IMR-90 (cell line): ENCODE data around the gene KDM2A. TPM values are rescaled to one million over a fixed set of nuclear protein-coding genes. Genes with fewer than 3 reads are reported as not detected.

Source experiments
- ATAC-seq: fragments of 200-7000 bp; cut with Tn5 transposase; 2 replicates; pipeline ENCODE4 v1.9.1; 2020; ENCODE audit warnings: low read depth, mild to moderate bottlenecking, moderate library complexity
- BruUV-seq: library from RNA; stranded (reverse); fragments of 400-500 nt; replicated peaks from 2 replicates; lab custom pipeline; 2021; lab: Mats Ljungman, UMichigan
- CTCF ChIA-PET: fragments of 300-600 bp; formaldehyde crosslinking; extraction: SDS; loops from one replicate; lab custom pipeline; 2021; ENCODE audit warnings: antibody characterized with exemption; lab: Yijun Ruan, JAX
- POLR2A ChIA-PET: fragments of 300-600 bp; sonication (Branson Sonifier 250); formaldehyde crosslinking; loops from one replicate; lab custom pipeline; 2022; ENCODE audit warnings: antibody characterized with exemption; ENCODE audit not compliant: unreplicated experiment; lab: Charles Lee
- DNase-seq: peaks from one replicate; pipeline ENCODE4 v3.0.0; 2013
- H2AFZ ChIP-seq: replicated peaks from 2 replicates; pipeline ENCODE3; 2013; ENCODE audit warnings: low read length, mild to moderate bottlenecking; ENCODE audit not compliant: poor library complexity
- H2AK5ac ChIP-seq: 2 replicates; pipeline ENCODE4 v1.6.1; 2013; ENCODE audit warnings: low read depth, low read length, inconsistent platforms
- H2AK9ac ChIP-seq: replicated peaks from 2 replicates; pipeline ENCODE3; 2013; ENCODE audit warnings: mild to moderate bottlenecking, low read depth, low read length, moderate library complexity; ENCODE audit not compliant: poor library complexity
- H2BK120ac ChIP-seq: 2 replicates; pipeline ENCODE4 v1.6.1; 2013; ENCODE audit warnings: low read depth, low read length, inconsistent platforms
- H2BK15ac ChIP-seq: 3 replicates; pipeline ENCODE4 v1.6.1; 2013; ENCODE audit warnings: low read depth, low read length, inconsistent platforms
- H2BK20ac ChIP-seq: 2 replicates; pipeline ENCODE4 v1.6.1; 2013; ENCODE audit warnings: low read depth, mild to moderate bottlenecking, inconsistent platforms, low read length, moderate library complexity
- H2BK5ac ChIP-seq: 2 replicates; pipeline ENCODE4 v1.6.1; 2013; ENCODE audit warnings: mild to moderate bottlenecking, low read depth, low read length, inconsistent platforms; ENCODE audit not compliant: poor library complexity, severe bottlenecking
- H3K14ac ChIP-seq: replicated peaks from 2 replicates; pipeline ENCODE4 v1.6.1; 2013; ENCODE audit warnings: low read depth, low read length, inconsistent platforms
- H3K18ac ChIP-seq: 2 replicates; pipeline ENCODE4 v1.6.1; 2013; ENCODE audit warnings: low read depth, low read length, control low read depth
- H3K23ac ChIP-seq: 2 replicates; pipeline ENCODE4 v1.6.1; 2013; ENCODE audit warnings: low read depth, low read length, inconsistent platforms
- H3K27ac ChIP-seq: 2 replicates; pipeline ENCODE4 v1.5.1; 2013; ENCODE audit warnings: mild to moderate bottlenecking, control low read depth, low read length; ENCODE audit not compliant: insufficient read depth
- H3K27me3 ChIP-seq: 2 replicates; pipeline ENCODE4 v1.6.1; 2013; ENCODE audit warnings: low read length; ENCODE audit not compliant: control insufficient read depth, insufficient read depth
- H3K36me3 ChIP-seq: 2 replicates; pipeline ENCODE4 v1.6.1; 2013; ENCODE audit warnings: low read length, mixed read lengths; ENCODE audit not compliant: control insufficient read depth, insufficient read depth
- H3K4ac ChIP-seq: 2 replicates; pipeline ENCODE4 v1.6.1; 2013; ENCODE audit warnings: low read depth, low read length, inconsistent platforms
- H3K4me1 ChIP-seq: 2 replicates; pipeline ENCODE4 v1.6.1; 2013; ENCODE audit warnings: low read length, mixed read lengths; ENCODE audit not compliant: control insufficient read depth, insufficient read depth
- H3K4me2 ChIP-seq: 2 replicates; pipeline ENCODE4 v1.6.1; 2013; ENCODE audit warnings: low read depth, mild to moderate bottlenecking, control low read depth, low read length, moderate library complexity
- H3K4me3 ChIP-seq: 2 replicates; pipeline ENCODE4 v1.5.1; 2013; ENCODE audit warnings: low read depth, mild to moderate bottlenecking, control low read depth, low read length, moderate library complexity; ENCODE audit not compliant: insufficient read depth
- H3K56ac ChIP-seq: 2 replicates; pipeline ENCODE4 v1.6.1; 2013; ENCODE audit warnings: low read length, inconsistent platforms; ENCODE audit not compliant: insufficient read depth; ENCODE audit errors: extremely low read depth
- H3K79me1 ChIP-seq, 2 experiments: 2 replicates each; pipeline ENCODE4 v1.6.1; 2013; ENCODE audit warnings: low read length in 2 of 2, inconsistent platforms in 1 of 2, low read depth in 1 of 2
- H3K9ac ChIP-seq: 2 replicates; pipeline ENCODE4 v1.6.1; 2013; ENCODE audit warnings: low read depth, low read length, control low read depth
- H3K9me1 ChIP-seq: 2 replicates; pipeline ENCODE4 v1.6.1; 2013; ENCODE audit warnings: low read length, inconsistent platforms; ENCODE audit not compliant: insufficient read depth
- H3K9me3 ChIP-seq: 2 replicates; pipeline ENCODE4 v1.6.1; 2013; ENCODE audit warnings: low read length; ENCODE audit not compliant: control insufficient read depth, insufficient read depth
- H4K20me1 ChIP-seq: 2 replicates; pipeline ENCODE4 v1.6.1; 2013; ENCODE audit warnings: low read length, inconsistent platforms; ENCODE audit not compliant: insufficient read depth
- H4K5ac ChIP-seq: 2 replicates; pipeline ENCODE4 v1.6.1; 2013; ENCODE audit warnings: mild to moderate bottlenecking, low read depth, low read length, control low read depth
- H4K8ac ChIP-seq, 2 experiments: 2 replicates each; pipeline ENCODE4 v1.6.1; 2013; ENCODE audit warnings: low read depth in 2 of 2, low read length in 2 of 2, control low read depth in 1 of 2, inconsistent platforms in 1 of 2
- H4K91ac ChIP-seq: 2 replicates; pipeline ENCODE4 v1.6.1; 2013; ENCODE audit warnings: low read depth, low read length, inconsistent platforms; ENCODE audit not compliant: insufficient read depth
- BHLHE40 ChIP-seq: fragments of 150-350 bp; IDR thresholded peaks from 2 replicates; pipeline ENCODE4 v1.6.1; 2016; ENCODE audit warnings: mild to moderate bottlenecking, low read depth, low read length
- CEBPB ChIP-seq: IDR thresholded peaks from 2 replicates; pipeline ENCODE4 v1.6.1; 2012; ENCODE audit warnings: low read depth, low read length, improper control_type of control experiment
- CHD1 ChIP-seq: IDR thresholded peaks from 2 replicates; pipeline ENCODE4 v1.6.1; 2012; ENCODE audit warnings: low read depth, low read length, improper control_type of control experiment
- FOS ChIP-seq: fragments of 150-350 bp; IDR thresholded peaks from 2 replicates; pipeline ENCODE4 v1.6.1; 2016; ENCODE audit warnings: low read depth, low read length
- MAFK ChIP-seq: IDR thresholded peaks from 2 replicates; pipeline ENCODE4 v1.6.1; 2012; ENCODE audit warnings: low read depth, low read length, improper control_type of control experiment
- MAZ ChIP-seq: IDR thresholded peaks from 2 replicates; pipeline ENCODE4 v1.6.1; 2012; ENCODE audit warnings: low read depth, mild to moderate bottlenecking, low read length, improper control_type of control experiment, moderate library complexity, borderline replicate concordance
- MXI1 ChIP-seq: IDR thresholded peaks from 2 replicates; pipeline ENCODE4 v1.6.1; 2012; ENCODE audit warnings: low read depth, mild to moderate bottlenecking, low read length, moderate library complexity, borderline replicate concordance
- NFE2L2 ChIP-seq: fragments of 150-350 bp; IDR thresholded peaks from 2 replicates; pipeline ENCODE4 v1.6.1; 2016; ENCODE audit warnings: low read depth, mild to moderate bottlenecking, low read length
- POLR2A ChIP-seq: IDR thresholded peaks from 2 replicates; pipeline ENCODE4 v1.6.1; 2012; ENCODE audit warnings: mild to moderate bottlenecking, low read depth, low read length
- RAD21 ChIP-seq: IDR thresholded peaks from 2 replicates; pipeline ENCODE4 v1.6.1; 2012; ENCODE audit warnings: low read length, improper control_type of control experiment
- RCOR1 ChIP-seq: IDR thresholded peaks from 2 replicates; pipeline ENCODE4 v1.6.1; 2012; ENCODE audit warnings: mild to moderate bottlenecking, low read length, improper control_type of control experiment; ENCODE audit not compliant: insufficient replicate concordance
- RFX5 ChIP-seq: IDR thresholded peaks from 2 replicates; pipeline ENCODE4 v1.8.0; 2012; ENCODE audit warnings: low read depth, mild to moderate bottlenecking, low read length, moderate library complexity
- SMC3 ChIP-seq: fragments of 150-350 bp; IDR thresholded peaks from 2 replicates; pipeline ENCODE4 v1.6.1; 2016; ENCODE audit warnings: low read depth, mild to moderate bottlenecking, antibody characterized with exemption, low read length, moderate library complexity
- WGBS, 2 experiments: methylation state at CpG; one replicate each; pipeline versions ENCODE4 v1.1.5 to v1.1.7; 2013; ENCODE audit warnings: missing lambda C conversion rate in 2 of 2; ENCODE audit not compliant: insufficient read length in 1 of 2; ENCODE audit errors: extremely low coverage in 2 of 2; 5-methylcytosine and 5-hydroxymethylcytosine counted together
- dilution Hi-C: fragments of 300-500 bp; cut with HindIII; formaldehyde crosslinking; loops from one replicate; pipeline ENCODE4 v1.14.3; 2018; ENCODE audit warnings: low sequenced_read_pairs; ENCODE audit not compliant: unreplicated experiment
- in situ Hi-C: fragments of 300-500 bp; cut with MboI; formaldehyde crosslinking; loops from 3 replicates; pipeline ENCODE4 v1.14.3; 2019; ENCODE audit warnings: low sequenced_read_pairs, inconsistent platforms, mixed read lengths
- intact Hi-C: fragments of 100-400 bp; cut with micrococcal nuclease; formaldehyde crosslinking; loops from 2 replicates; pipeline ENCODE4 v1.10.0; 2022
- polyA plus RNA-seq, 3 experiments: library from polyadenylated mRNA; depleted of rRNA; stranded (reverse); fragments of >200 nt; gene quantifications; 2 replicates each; pipeline ENCODE4 v1.2.3, GENCODE V29; 2012; ENCODE audit warnings: low replicate concordance in 1 of 3
- total RNA-seq: library from RNA; depleted of rRNA; stranded (reverse); fragments of >200 nt; gene quantifications from 2 replicates; pipeline ENCODE4 v1.2.3, GENCODE V29; 2012
- TF ChIP-seq, protein P1 (sequence below): conservative IDR thresholded peaks from 2 replicates; pipeline ENCODE4 v1.5.1; 2012; ENCODE audit warnings: mild to moderate bottlenecking, low read depth, low read length, improper control_type of control experiment
- TF ChIP-seq, protein P2 (sequence below): fragments of 150-350 bp; IDR thresholded peaks from 2 replicates; pipeline ENCODE4 v1.6.1; 2017; ENCODE audit warnings: mild to moderate bottlenecking, antibody characterized with exemption, low read length, low read depth
- TF ChIP-seq, protein P3 (sequence below): fragments of 150-350 bp; IDR thresholded peaks from 2 replicates; pipeline ENCODE4 v1.6.1; 2016; ENCODE audit warnings: low read depth, mild to moderate bottlenecking, low read length, moderate library complexity, borderline replicate concordance

KDM2A gene
- total and polyA plus RNA-seq, 2 of the 4 experiments (the other 2 are of a cell fraction) = 26.7 to 42.6 TPM

DNA sequence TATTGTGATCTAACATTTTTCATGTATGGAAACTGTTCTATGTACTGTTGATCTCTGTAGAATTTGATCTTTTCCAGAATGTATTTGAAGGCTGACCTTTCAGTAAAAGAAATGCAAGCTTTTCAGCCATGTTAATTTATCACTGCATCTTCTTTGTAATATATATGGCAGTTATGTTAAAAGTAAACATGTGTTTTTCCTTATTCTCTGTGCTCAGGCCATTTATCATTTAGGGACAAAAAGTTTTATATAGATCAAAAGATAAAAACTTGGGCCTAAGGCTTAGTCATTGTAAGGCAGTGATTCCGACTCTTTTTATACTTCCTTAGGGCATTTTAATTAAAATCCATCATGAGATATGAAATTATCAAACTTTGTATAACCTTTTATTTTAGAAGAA lies 48.7 kb downstream of the KDM2A start:
- Histone ChIP-seq H3K79me1 (peaks cover 19 to 74% of the 10 kb centered on the region in 2 experiments), H2AFZ (no peak overlapping the region), H4K91ac (no peak overlapping the region), H2BK20ac (no peak overlapping the region), H3K36me3 (peaks cover 3% of the 10 kb centered on the region; the same call in 1 of the 2 replicates), H4K5ac (no peak overlapping the region), H3K4ac (no peak overlapping the region), H3K9ac (no peak overlapping the region), H2BK120ac (no peak overlapping the region), H3K56ac (no peak overlapping the region), H2AK9ac (no peak overlapping the region), H2BK15ac (no peak overlapping the region), H3K9me3 (no peaks in the 10 kb centered on the region), H3K14ac (no peak overlapping the region), H4K20me1 (peaks cover 65% of the 10 kb centered on the region), H3K4me3 (no peak overlapping the region), H3K9me1 (peaks cover 8% of the 10 kb centered on the region), H4K8ac (no peak overlapping the region), H3K27me3 (no peaks in the 10 kb centered on the region), H3K23ac (no peak overlapping the region), H2AK5ac (no peak overlapping the region), H2BK5ac (peak overlapping the region; percentile 48), H3K4me2 (no peak overlapping the region), H3K27ac (no peak overlapping the region), H3K18ac (no peak overlapping the region), H3K4me1 (peaks cover 12% of the 10 kb centered on the region)
- in situ Hi-C loops = no loop called here
- ChIA-PET CTCF (interaction anchor here (0.6 kb wide), 1 partner anchor 1990 kb away, joined by 3 read pairs; no protein-coding TSS in a partner anchor), POLR2A (no interaction called here)
- TF ChIP-seq MAZ = no peak
- no peak for TF ChIP-seq NFE2L2
- TF ChIP-seq BHLHE40 = no peak
- no peak for TF ChIP-seq FOS
- TF ChIP-seq, protein P1, sequence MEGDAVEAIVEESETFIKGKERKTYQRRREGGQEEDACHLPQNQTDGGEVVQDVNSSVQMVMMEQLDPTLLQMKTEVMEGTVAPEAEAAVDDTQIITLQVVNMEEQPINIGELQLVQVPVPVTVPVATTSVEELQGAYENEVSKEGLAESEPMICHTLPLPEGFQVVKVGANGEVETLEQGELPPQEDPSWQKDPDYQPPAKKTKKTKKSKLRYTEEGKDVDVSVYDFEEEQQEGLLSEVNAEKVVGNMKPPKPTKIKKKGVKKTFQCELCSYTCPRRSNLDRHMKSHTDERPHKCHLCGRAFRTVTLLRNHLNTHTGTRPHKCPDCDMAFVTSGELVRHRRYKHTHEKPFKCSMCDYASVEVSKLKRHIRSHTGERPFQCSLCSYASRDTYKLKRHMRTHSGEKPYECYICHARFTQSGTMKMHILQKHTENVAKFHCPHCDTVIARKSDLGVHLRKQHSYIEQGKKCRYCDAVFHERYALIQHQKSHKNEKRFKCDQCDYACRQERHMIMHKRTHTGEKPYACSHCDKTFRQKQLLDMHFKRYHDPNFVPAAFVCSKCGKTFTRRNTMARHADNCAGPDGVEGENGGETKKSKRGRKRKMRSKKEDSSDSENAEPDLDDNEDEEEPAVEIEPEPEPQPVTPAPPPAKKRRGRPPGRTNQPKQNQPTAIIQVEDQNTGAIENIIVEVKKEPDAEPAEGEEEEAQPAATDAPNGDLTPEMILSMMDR = no peak
- TF ChIP-seq SMC3 = no peak
- no peak for TF ChIP-seq RCOR1
- TF ChIP-seq MXI1 = no peak
- TF ChIP-seq, protein P2, sequence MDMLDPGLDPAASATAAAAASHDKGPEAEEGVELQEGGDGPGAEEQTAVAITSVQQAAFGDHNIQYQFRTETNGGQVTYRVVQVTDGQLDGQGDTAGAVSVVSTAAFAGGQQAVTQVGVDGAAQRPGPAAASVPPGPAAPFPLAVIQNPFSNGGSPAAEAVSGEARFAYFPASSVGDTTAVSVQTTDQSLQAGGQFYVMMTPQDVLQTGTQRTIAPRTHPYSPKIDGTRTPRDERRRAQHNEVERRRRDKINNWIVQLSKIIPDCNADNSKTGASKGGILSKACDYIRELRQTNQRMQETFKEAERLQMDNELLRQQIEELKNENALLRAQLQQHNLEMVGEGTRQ = no peak
- no peak for TF ChIP-seq MAFK
- TF ChIP-seq CHD1 = no peak
- no peak for TF ChIP-seq RAD21
- TF ChIP-seq, protein P3, sequence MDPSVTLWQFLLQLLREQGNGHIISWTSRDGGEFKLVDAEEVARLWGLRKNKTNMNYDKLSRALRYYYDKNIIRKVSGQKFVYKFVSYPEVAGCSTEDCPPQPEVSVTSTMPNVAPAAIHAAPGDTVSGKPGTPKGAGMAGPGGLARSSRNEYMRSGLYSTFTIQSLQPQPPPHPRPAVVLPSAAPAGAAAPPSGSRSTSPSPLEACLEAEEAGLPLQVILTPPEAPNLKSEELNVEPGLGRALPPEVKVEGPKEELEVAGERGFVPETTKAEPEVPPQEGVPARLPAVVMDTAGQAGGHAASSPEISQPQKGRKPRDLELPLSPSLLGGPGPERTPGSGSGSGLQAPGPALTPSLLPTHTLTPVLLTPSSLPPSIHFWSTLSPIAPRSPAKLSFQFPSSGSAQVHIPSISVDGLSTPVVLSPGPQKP = no peak
- TF ChIP-seq POLR2A = no peak
- no peak for TF ChIP-seq CEBPB
- TF ChIP-seq RFX5 = no peak
- no TSS peak for BruUV-seq
- no peak for ATAC-seq
- intact Hi-C loops = no loop called here
- DNase-seq = no peak
- WGBS, 2 experiments = no CpG with 5 or more reads among the region's 1 CpG
- dilution Hi-C loops = no loop called here
